NCI-H2196 (cell line): ENCODE results near the gene PSMB11.
"Not testable (repeated sequence)": the region's sequence is repeated elsewhere in the genome, so short reads cannot be mapped to it uniquely, and the experiment has no call there.

Source experiments
- DNase-seq: peaks from one replicate; lab custom pipeline; 2025; ENCODE audit not compliant: unreplicated experiment; lab: John Stamatoyannopoulos, UW

Gene PSMB11

GRCh38 chr14:23013749-23014054, 28.3 kb upstream of the PSMB11 start:
- DNase-seq, result not testable (repeated sequence)

- no peak for DNase-seq
These were observed 26.4 kb upstream of the PSMB11 start for GRCh38 chr14:23015618-23016017.

GRCh38 chr14:23017091-23017490, 24.9 kb upstream of the PSMB11 start:
- DNase-seq, result no peak

GRCh38 chr14:23018107-23018506, 23.9 kb upstream of the PSMB11 start:
- no peak for DNase-seq

GRCh38 chr14:23020143-23021128, 21.6 kb upstream of the PSMB11 start:
- no peak for DNase-seq

GRCh38 chr14:23021434-23021833, 20.6 kb upstream of the PSMB11 start:
- DNase-seq, result no peak

- no peak for DNase-seq
These were observed 20.0 kb upstream of the PSMB11 start for GRCh38 chr14:23021889-23022442.

- no peak for DNase-seq
These were observed 18.8 kb upstream of the PSMB11 start for GRCh38 chr14:23023022-23023794.

GRCh38 chr14:23023795-23024152, 18.2 kb upstream of the PSMB11 start:
- no peak for DNase-seq

- DNase-seq, result no peak
These were observed 17.4 kb upstream of the PSMB11 start for GRCh38 chr14:23024612-23025075.

GRCh38 chr14:23025151-23025814, 16.7 kb upstream of the PSMB11 start:
- DNase-seq, result no peak

GRCh38 chr14:23028799-23029198, 13.2 kb upstream of the PSMB11 start:
- no peak for DNase-seq

GRCh38 chr14:23030936-23031335, 11.1 kb upstream of the PSMB11 start:
- DNase-seq, result no peak

GRCh38 chr14:23033251-23033727, 8.7 kb upstream of the PSMB11 start:
- no peak for DNase-seq

- DNase-seq, result no peak
These were observed 8.1 kb upstream of the PSMB11 start for GRCh38 chr14:23033801-23034497.

GRCh38 chr14:23034498-23035302, 7.3 kb upstream of the PSMB11 start, which contains the start of gene PSMB5:
Gene PSMB5 (minus strand): TSS chr14:23034900. CDS start chr14:23034881, 19 bp downstream.
- DNase-seq, result no peak

GRCh38 chr14:23035303-23036144, 6.5 kb upstream of the PSMB11 start:
- no peak for DNase-seq

GRCh38 chr14:23040100-23040499, 1.9 kb upstream of the PSMB11 start:
- no peak for DNase-seq

GRCh38 chr14:23041729-23042128, 283 bp upstream of the PSMB11 start:
- DNase-seq, result no peak
